HL-60/S4 (cell line): Measurements from ENCODE around the gene GALNT10.

Source experiments
- in situ Hi-C: fragments of 300-500 bp; cut with MboI; formaldehyde crosslinking; loops from 2 replicates; pipeline ENCODE4 v1.14.3; 2022; ENCODE audit warnings: low sequenced_read_pairs

GALNT10 gene

GRCh38 chr5:154418344-154418820 is 227.8 kb downstream of the GALNT10 start:
- in situ Hi-C loops, result no loop called here

- in situ Hi-C loops, result no loop called here
Observed at GRCh38 chr5:154419236-154419635, 228.7 kb downstream of the GALNT10 start.

- in situ Hi-C loops, result no loop called here
Observed at GRCh38 chr5:154421868-154422267, 231.3 kb downstream of the GALNT10 start.

- in situ Hi-C loops, result no loop called here
Observed at GRCh38 chr5:154422298-154422697, 231.8 kb downstream of the GALNT10 start.

GRCh38 chr5:154428208-154428607 is 237.7 kb downstream of the GALNT10 start:
- in situ Hi-C loops, result no loop called here

- in situ Hi-C loops, result no loop called here
Observed at GRCh38 chr5:154429341-154429740, 238.8 kb downstream of the GALNT10 start.

- in situ Hi-C loops, result no loop called here
Observed at GRCh38 chr5:154430466-154430865, 239.9 kb downstream of the GALNT10 start.

- in situ Hi-C loops, result no loop called here
Observed at GRCh38 chr5:154430961-154431630, 240.6 kb downstream of the GALNT10 start.

GRCh38 chr5:154435226-154435625 is 244.7 kb downstream of the GALNT10 start:
- in situ Hi-C loops, result no loop called here

- in situ Hi-C loops, result no loop called here
Observed at GRCh38 chr5:154437281-154437965, 246.9 kb downstream of the GALNT10 start.

- in situ Hi-C loops, result no loop called here
Observed at GRCh38 chr5:154440540-154440939, 250.0 kb downstream of the GALNT10 start.

GRCh38 chr5:154442801-154443200 is 252.3 kb downstream of the GALNT10 start:
- in situ Hi-C loops, result no loop called here

- in situ Hi-C loops, result no loop called here
Observed at GRCh38 chr5:154444556-154445421, 254.3 kb downstream of the GALNT10 start.

GRCh38 chr5:154445422-154446194 is 255.1 kb downstream of the GALNT10 start, which contains the start of gene SAP30L:
Gene SAP30L (plus strand): TSS chr5:154445997. CDS start chr5:154446605, 608 bp downstream.
- in situ Hi-C loops, result no loop called here

- in situ Hi-C loops, result no loop called here
Observed at GRCh38 chr5:154446195-154447088, 255.9 kb downstream of the GALNT10 start.

- in situ Hi-C loops, result no loop called here
Observed at GRCh38 chr5:154447089-154447725, 256.7 kb downstream of the GALNT10 start.

GRCh38 chr5:154449786-154450185 is 259.3 kb downstream of the GALNT10 start:
- in situ Hi-C loops, result no loop called here

- in situ Hi-C loops, result no loop called here
Observed at GRCh38 chr5:154451957-154452356, 261.4 kb downstream of the GALNT10 start.

- in situ Hi-C loops, result no loop called here
Observed at GRCh38 chr5:154455585-154455984, 265.1 kb downstream of the GALNT10 start.
